Measurements from ENCODE around the gene TMEM178A. TPM values are rescaled to one million over a fixed set of nuclear protein-coding genes. Genes with fewer than 3 reads are reported as not detected.

The TMEM178A gene
- polyA plus RNA-seq, 1 donor from 2014 or later, result 31.8 TPM

- H4K20me1 ChIP-seq (ENCODE audit: insufficient read depth), result no peaks in the 10 kb centered on the region
- H3K4me2 ChIP-seq (ENCODE audit: low read length), result no peak overlapping the region
- H3K9me2 ChIP-seq (ENCODE audit: insufficient read depth, low read length), result no peaks in the 10 kb centered on the region
- no peak overlapping the region for H3K4me3 ChIP-seq (ENCODE audit: low read length)
- peaks cover 5% of the 10 kb centered on the region for H3K36me3 ChIP-seq (ENCODE audit: insufficient read depth, low read length)
- H3K9me3 ChIP-seq (ENCODE audit: low read length), result no peaks in the 10 kb centered on the region
- no peak for TF ChIP-seq EZH2 (IDR thresholded peaks at IDR 0.05; ENCODE audit: borderline replicate concordance, insufficient read depth, low read length, poor library complexity, severe bottlenecking)
- TF ChIP-seq RAD21 (conservative IDR thresholded peaks at IDR 0.05), result no peak
- no peak for TF ChIP-seq SMC3 (conservative IDR thresholded peaks at IDR 0.05; ENCODE audit: poor library complexity)
- TF ChIP-seq CTCF (IDR thresholded peaks at IDR 0.05; ENCODE audit: poor library complexity, severe bottlenecking), result no peak
- no peak for TF ChIP-seq EP300 (conservative IDR thresholded peaks at IDR 0.05; ENCODE audit: poor library complexity, severe bottlenecking)
- no peak for TF ChIP-seq TAF1 (IDR thresholded peaks at IDR 0.05; ENCODE audit: low read depth)
- TF ChIP-seq POLR2AphosphoS5 (IDR thresholded peaks at IDR 0.05), result no peak
- TF ChIP-seq REST (IDR thresholded peaks at IDR 0.05; ENCODE audit: borderline replicate concordance), result no peak
- TF ChIP-seq MXI1 (conservative IDR thresholded peaks at IDR 0.05; ENCODE audit: poor library complexity, severe bottlenecking), result no peak
- H3K9ac ChIP-seq (ENCODE audit: low read length), result no peak overlapping the region
- no peak overlapping the region for H2AFZ ChIP-seq (ENCODE audit: low read depth, low read length)
- no peaks in the 10 kb centered on the region for H3K79me2 ChIP-seq (replicated peaks; ENCODE audit: insufficient read depth, low read length)
- no peak overlapping the region for H3K27ac ChIP-seq (ENCODE audit: low read length)
- H3K27me3 ChIP-seq (ENCODE audit: insufficient read depth, low read depth, low read length), result no peaks in the 10 kb centered on the region
- H3F3A ChIP-seq (ENCODE audit: insufficient read depth, low read length, poor library complexity, severe bottlenecking), result no peaks in the 10 kb centered on the region
These were observed 22.5 kb downstream of the TMEM178A start for GRCh38 chr2:39688181-39688580.

- Histone ChIP-seq H3K27me3 (ENCODE audit: insufficient read depth, low read depth, low read length) (no peaks in the 10 kb centered on the region), H3K79me2 (replicated peaks; ENCODE audit: insufficient read depth, low read length) (no peaks in the 10 kb centered on the region), H3K36me3 (ENCODE audit: insufficient read depth, low read length) (peaks cover 5% of the 10 kb centered on the region), H3K9me3 (ENCODE audit: low read length) (no peaks in the 10 kb centered on the region), H3F3A (ENCODE audit: insufficient read depth, low read length, poor library complexity, severe bottlenecking) (no peaks in the 10 kb centered on the region), H2AFZ (ENCODE audit: low read depth, low read length) (no peak overlapping the region), H3K9ac (ENCODE audit: low read length) (no peak overlapping the region), H4K20me1 (ENCODE audit: insufficient read depth) (no peaks in the 10 kb centered on the region), H3K9me2 (ENCODE audit: insufficient read depth, low read length) (no peaks in the 10 kb centered on the region), H3K4me2 (ENCODE audit: low read length) (no peak overlapping the region), H3K27ac (ENCODE audit: low read length) (no peak overlapping the region), H3K4me3 (ENCODE audit: low read length) (no peak overlapping the region)
- no peak for TF ChIP-seq CTCF (IDR thresholded peaks at IDR 0.05; ENCODE audit: poor library complexity, severe bottlenecking)
- no peak for TF ChIP-seq EP300 (conservative IDR thresholded peaks at IDR 0.05; ENCODE audit: poor library complexity, severe bottlenecking)
- no peak for TF ChIP-seq RAD21 (conservative IDR thresholded peaks at IDR 0.05)
- no peak for TF ChIP-seq SMC3 (conservative IDR thresholded peaks at IDR 0.05; ENCODE audit: poor library complexity)
- no peak for TF ChIP-seq POLR2AphosphoS5 (IDR thresholded peaks at IDR 0.05)
- TF ChIP-seq MXI1 (conservative IDR thresholded peaks at IDR 0.05; ENCODE audit: poor library complexity, severe bottlenecking), result no peak
- TF ChIP-seq EZH2 (IDR thresholded peaks at IDR 0.05; ENCODE audit: borderline replicate concordance, insufficient read depth, low read length, poor library complexity, severe bottlenecking), result no peak
- no peak for TF ChIP-seq REST (IDR thresholded peaks at IDR 0.05; ENCODE audit: borderline replicate concordance)
- no peak for TF ChIP-seq TAF1 (IDR thresholded peaks at IDR 0.05; ENCODE audit: low read depth)
These were observed 23.6 kb downstream of the TMEM178A start for GRCh38 chr2:39689272-39689841.
